Choroid plexus epithelial cell (primary cell): ENCODE results near the gene FNDC1.

ENCODE experiments used
- DNase-seq: peaks from one replicate; pipeline ENCODE4 v3.0.0-alpha.2; 2010; ENCODE audit warnings: low read depth
- H3K4me3 ChIP-seq: 2 replicates; pipeline ENCODE4 v1.5.1; 2011; ENCODE audit warnings: low read depth, mild to moderate bottlenecking, control low read depth, low read length, moderate library complexity
- CTCF ChIP-seq: conservative IDR thresholded peaks from 2 replicates; pipeline ENCODE4 v1.5.1; 2011; ENCODE audit warnings: low read depth, mild to moderate bottlenecking, control low read depth, inconsistent platforms, low read length, moderate library complexity

Gene FNDC1

GRCh38 chr6:159155679-159156078 lies 13.5 kb upstream of the FNDC1 start:
- TF ChIP-seq CTCF: no peak
- no peak overlapping the region for H3K4me3 ChIP-seq
- no peak for DNase-seq

GRCh38 chr6:159156089-159156488 lies 13.1 kb upstream of the FNDC1 start:
- no peak overlapping the region for H3K4me3 ChIP-seq
- DNase-seq: no peak
- TF ChIP-seq CTCF: no peak

- no peak for TF ChIP-seq CTCF
- H3K4me3 ChIP-seq: no peak overlapping the region
Measured at GRCh38 chr6:159157431-159157830, 11.8 kb upstream of the FNDC1 start.

GRCh38 chr6:159161839-159162238 lies 7.4 kb upstream of the FNDC1 start:
- no peak overlapping the region for H3K4me3 ChIP-seq
- no peak for TF ChIP-seq CTCF
- DNase-seq: no peak

More at GRCh38 chr6:159157431-159157830, 11.8 kb upstream of the FNDC1 start:
- DNase-seq: no peak

GRCh38 chr6:159163901-159164370 lies 5.3 kb upstream of the FNDC1 start:
- no peak overlapping the region for H3K4me3 ChIP-seq
- peak; percentile 85 for DNase-seq
- no peak for TF ChIP-seq CTCF

GRCh38 chr6:159168536-159169192 lies 536 bp upstream of the FNDC1 start:
- H3K4me3 ChIP-seq: peak overlapping the region; percentile 38
- no peak for DNase-seq
- peak; percentile 32 for TF ChIP-seq CTCF
